GM18868 (cell line): ENCODE measurements around the gene CILP2.
A peak's percentile ranks its signal among the peaks of the same experiment; 100 is the strongest.

Source experiments
- ATAC-seq: cut with Tn5 transposase; IDR thresholded peaks from one replicate; pipeline ENCODE4 v1.9.1; 2021; ENCODE audit warnings: mild to moderate bottlenecking, moderate library complexity; ENCODE audit not compliant: unreplicated experiment

Gene CILP2

DNA sequence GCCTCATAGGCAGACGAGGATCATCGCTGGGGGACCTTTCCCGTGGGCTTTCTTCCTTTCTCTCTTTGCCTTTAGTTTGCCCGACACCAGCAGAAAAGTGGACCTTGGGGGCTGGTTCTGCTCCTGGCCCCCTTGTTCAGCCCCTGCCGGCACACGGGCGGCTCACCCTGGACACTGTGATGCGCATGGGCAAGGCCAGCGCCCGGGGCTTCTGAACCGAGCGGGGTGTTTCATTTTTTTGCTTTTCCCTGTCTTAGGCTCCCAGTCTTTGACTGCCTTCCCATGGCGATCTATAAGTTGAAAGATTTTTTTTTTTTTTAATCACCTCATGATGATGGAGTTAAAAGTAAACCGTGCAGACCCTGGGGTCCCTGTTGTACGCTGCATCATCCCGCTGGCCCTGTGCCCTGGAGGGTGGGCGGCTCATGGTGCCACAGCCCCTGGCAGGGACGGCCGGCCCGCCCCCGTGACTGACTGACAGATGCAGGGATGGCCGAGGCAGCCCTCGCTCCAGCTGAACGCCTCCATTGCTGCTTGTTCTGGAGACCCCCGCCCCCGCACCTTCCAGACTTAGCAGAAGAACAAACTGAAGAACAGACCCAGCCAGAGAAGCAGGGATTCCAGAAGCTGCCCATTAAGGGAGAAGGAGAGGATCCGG, 32.3 kb upstream of the CILP2 start:
- no peak for ATAC-seq

DNA sequence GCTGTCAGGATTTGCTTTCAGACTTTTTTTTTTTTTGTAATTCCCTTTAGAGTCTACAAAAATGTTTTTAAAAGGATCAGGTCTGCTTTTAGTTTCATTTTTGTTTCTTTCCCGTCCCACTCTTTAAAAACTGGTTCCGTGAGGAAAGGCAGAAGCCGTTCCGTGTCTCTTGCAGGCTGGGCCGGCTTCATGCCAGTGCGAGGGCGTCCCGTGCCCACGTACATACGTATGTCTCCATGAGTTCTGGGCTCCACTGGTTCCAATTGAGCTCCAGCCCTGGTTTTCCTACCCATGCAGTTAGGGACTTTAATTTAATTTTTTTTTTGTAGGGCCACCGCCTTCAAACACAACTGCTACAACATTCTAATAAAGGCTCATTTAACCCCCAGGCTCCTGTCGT, 31.5 kb upstream of the CILP2 start:
- no peak for ATAC-seq

DNA sequence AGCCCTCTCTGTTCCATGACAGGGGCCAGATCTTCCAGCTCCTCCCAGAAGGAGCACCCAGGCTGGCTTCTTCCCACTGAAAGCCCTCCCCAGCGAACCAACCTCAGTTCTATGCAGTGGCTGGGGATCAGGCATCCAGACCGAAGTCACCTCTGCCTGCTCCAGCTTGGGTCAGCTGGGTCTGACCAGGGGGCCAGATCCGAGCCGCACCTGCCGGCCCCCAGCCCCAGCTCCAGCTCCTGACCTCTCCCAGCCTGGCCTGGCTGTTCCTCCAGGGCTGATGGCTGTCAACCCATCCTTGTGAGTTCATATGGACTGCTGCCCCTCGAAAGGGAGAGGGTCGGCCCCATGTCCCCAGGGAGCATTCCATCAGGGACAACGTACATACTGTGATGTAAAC, 30.7 kb upstream of the CILP2 start:
- no peak for ATAC-seq

DNA sequence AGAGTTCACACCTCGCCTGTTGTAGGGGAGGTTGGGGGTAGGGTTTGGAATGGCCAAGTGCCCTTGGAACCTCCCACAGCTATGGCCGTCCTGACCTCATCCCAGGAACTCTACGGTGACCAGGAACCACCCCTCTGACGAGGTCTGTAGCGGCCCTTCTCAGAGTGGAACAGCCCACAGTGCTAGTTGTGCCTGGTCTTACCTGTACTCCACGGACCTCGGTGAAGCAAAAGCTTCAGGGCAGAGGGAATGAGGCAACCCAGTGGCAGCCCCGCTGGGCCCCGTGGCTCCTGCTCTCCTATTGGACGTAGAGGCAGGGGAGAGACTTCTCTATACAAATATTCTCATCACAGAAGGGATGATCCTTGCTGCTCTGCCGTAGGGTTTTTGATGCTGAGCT, 29.8 kb upstream of the CILP2 start:
- ATAC-seq: no peak

DNA sequence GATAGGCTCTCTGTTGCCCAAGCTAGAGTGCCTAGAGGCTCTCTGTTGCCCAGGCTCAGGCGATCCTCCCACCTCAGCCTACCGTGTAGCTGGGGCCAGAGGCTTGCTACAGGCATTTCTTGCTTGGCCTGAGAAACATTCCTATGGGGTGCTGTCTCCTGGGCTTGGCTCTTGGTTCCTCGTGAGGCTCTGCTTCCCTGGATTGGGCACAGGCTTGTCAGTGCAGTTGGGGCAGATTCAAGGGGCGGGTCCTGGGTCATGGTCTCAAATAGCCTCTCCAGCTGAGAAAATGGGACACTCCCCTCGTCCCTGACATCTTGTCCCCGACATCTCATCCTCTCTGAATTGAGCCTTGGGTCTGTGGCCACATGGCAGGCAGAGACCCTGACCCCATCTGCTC, 27.6 kb upstream of the CILP2 start:
- ATAC-seq: no peak

DNA sequence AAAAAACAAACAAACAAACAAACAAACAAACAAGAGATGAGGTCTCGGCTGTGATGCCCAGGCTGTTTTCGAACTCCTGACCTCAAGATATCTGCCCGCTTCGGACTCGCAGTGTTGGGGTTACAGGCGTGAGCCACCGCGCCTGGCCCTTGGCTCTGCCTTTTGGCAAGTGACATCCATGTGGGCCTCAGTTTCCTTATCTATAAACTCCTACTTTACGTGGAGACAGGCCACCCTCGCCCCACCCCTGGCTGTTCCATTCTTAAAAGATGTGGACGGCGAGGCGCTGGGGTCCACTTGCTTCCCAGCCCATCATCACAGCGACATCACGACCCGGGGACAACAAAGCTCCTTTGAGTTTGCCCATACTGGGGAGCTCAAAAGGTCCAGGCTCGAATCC, 24.4 kb upstream of the CILP2 start:
- no peak for ATAC-seq

DNA sequence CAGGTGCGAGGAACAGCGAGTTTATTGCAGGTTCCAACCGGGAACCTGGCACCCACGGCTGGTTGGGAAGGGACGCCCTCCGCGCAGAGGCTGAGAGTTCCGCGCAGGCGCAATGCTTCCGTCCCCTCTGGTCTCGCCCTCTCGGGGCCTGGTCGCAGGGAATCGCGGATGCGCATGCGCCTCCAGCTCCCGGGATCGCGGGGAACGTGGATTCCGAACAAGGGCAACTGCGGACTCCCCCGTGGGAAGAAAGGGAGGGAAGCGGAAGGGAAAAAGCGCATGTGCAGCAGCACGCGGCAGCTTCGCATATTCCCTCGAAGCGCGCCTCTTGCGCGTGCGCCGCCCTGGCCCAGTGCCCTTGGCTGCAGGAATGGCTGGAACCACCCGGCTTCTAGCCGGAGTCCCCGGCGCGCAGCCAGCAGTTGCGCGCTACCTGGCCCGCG, 23.8 kb upstream of the CILP2 start:
- no peak for ATAC-seq

DNA sequence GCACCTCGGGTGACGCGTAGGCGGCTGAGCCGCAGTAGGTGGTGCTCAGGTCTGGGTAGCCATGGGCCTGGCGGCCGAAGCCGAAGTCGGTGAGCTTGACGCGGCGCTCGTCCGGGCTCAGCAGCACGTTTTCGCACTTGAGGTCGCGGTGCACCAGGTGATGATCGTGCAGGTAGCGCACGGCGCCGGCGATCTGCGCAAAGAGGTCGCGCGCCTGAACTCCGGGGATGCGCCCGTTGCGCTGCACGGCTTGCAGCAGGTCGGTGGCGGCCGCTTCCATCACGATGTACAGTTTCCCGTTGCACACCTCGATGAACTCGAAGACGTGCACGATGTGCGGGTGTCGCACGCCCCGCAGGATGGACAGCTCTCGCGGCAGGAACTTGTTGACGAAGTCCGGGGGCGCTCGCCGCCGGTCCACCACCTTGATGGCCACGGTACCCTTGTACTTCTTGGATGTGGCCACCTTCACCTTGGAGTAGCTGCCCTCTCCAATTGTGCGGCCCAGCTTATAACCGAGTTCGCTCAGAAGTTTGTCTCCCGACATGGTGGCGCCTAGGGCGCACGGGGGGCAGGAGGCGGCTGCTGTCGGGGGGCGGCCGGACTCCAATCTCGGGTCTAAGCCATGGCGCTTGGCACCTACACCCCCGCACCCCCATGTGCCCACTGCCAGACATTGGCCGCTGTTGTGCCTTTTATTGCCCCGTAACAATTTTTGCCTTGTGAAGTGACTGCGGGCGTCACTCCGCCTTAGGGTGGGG, 23.0 kb upstream of the CILP2 start, which contains the start of gene TSSK6:
Gene TSSK6, minus strand, starts transcription at position 668 of the 761 bp plus-strand sequence. Its CDS starts 121 bp downstream, at position 547.
- ATAC-seq: no peak

DNA sequence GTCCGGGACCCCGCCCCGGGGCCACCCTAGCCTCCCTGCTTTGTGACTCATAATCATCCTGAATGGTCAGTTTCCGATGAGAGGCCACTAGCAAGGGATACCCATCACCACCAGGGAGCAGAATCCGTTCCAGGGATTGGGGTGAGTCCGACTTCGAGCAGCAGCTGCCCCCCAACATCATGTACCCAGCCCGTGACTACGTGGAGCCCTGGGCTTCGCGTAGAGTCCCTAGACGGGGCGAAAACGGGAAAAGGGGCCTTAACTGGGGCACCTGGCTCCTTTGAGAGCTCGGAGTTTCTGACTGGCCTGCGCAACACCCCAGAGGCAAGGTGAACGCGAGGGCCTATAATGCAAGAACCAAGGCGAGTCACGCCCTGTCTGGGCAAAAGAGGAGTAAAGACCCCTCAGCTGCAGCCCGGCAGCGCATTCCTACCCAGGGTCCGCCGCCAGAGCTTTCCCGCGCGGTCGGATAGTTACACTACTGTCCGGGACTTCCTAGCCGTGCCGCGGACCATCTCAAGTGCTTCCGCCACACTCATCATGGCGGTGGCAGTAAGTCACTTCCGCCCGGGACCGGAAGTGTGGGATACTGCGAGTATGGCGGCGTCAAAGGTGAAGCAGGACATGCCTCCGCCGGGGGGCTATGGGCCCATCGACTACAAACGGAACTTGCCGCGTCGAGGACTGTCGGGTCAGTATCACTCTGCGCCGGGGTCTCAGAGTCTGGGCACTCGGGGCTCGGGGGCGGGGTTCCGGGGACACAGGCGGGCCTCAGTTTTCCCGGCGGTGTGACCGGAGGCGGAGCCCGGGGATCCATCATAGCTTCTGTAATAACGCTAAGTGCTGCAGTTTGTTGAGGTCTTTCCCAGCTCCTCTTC, 22.2 kb upstream of the CILP2 start, which contains the start of gene NDUFA13:
Gene NDUFA13, plus strand, starts transcription at position 584 of the 878 bp plus-strand sequence. Its CDS starts 14 bp downstream, at position 598.
- peak; percentile 93 for ATAC-seq

DNA sequence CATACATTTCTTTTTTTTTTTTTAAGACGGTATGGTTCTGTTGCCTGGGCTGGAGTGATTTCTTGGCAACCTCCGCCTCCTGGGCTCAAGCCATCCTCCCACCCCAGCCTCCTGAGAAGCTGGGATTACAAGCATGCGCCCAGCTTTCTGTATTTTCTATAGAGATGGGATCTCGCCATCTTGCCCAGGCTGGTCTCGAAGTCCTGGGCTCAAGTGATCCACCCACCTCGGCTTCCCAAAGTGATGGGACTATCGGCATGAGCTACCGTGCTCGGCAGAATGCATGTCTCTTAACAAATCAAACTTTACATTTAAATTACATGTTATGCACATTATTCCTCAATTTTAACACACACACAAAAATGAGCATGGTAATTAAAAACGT, 20.8 kb upstream of the CILP2 start:
- no peak for ATAC-seq

DNA sequence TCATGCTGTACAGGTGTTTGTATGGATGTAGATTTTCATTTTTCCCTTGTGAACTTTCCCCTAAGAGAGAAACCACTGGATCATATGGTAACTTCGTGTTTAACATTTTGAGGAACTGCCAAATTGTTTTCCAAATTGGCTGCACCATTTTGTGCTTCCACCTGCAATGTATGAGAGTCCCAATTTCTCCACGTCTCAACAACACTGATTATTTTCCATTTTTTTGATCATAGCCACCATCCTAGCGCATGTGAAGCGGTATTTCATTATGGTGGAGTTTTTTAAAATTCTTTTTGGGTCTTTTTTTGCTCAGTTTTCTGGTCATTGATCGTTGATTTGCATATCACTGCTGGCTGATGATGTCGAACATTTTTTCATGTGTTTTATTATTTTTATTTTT, 17.1 kb upstream of the CILP2 start:
- no peak for ATAC-seq

DNA sequence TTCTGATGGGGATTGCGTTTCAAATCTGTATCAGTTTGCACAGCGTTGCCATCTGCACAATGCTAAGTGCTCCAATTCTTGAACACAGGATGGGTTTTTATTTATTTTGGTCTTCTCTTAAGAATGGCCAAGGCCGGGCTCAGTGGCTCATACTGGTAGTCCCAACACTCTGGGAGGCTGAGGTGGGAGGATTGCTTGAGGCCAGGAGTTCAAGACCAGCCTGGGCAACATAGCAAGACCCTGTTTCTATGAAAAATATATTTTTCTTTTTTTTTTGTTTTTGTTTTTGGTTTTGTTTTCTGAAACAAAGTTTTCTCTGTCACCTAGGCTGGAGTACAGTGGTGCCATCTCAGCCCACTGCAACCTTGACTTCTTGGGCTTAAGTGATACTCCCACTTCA, 14.9 kb upstream of the CILP2 start:
- ATAC-seq: no peak

DNA sequence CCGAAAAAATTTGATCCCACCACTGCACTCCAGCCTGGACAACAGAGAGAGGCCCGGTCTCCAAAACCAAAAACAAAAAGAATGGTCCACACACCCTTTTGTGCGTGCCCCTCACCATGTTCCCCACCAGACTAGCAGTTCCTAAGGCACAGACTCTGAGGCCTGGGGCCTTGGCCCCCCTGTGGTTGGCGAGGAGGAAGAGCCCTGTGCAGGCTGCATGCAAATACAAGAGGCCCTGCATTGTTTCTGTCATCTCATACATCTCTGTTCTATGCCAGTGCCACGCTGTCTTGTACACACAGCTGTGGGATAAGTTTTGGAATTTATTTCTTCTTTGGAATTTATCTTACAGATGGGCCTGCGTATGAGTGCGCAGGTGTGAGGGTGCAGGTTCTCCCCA, 14.0 kb upstream of the CILP2 start:
- no peak for ATAC-seq

DNA sequence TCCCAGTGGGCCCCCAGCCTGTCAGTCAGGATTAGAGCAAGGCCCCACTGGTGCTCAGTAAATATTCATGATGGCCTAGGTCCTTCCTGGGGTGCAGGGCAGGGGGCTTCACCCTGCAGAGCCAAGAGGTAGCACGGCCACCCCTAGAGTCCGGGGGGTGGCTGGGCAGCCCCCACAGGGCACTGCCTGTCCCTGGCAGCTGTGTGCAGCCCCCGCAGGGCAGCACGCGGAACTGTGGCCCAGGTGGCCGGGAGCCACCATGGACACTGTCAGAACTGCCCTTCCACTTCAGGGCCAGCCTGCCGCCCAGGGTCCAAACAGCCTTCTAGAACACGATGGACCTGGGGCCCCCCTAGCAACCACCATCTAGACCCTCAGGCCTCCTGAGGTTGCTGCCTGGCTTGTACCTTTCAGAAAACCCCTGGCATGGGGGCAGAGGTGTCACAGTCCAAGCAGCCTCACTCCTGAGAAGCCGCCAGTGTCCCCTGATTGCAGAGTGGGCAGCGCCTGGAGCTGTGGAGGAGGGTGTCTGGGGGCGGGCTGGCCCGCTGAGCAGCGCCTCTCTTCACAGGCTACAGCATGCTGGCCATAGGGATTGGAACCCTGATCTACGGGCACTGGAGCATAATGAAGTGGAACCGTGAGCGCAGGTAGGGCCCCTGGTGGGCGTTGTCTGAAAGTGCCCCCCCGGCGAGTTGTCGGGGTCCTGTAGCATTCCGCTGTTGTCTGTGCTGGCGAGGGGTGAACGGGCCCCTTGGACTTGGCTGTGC, 12.3 kb upstream of the CILP2 start:
- no peak for ATAC-seq

DNA sequence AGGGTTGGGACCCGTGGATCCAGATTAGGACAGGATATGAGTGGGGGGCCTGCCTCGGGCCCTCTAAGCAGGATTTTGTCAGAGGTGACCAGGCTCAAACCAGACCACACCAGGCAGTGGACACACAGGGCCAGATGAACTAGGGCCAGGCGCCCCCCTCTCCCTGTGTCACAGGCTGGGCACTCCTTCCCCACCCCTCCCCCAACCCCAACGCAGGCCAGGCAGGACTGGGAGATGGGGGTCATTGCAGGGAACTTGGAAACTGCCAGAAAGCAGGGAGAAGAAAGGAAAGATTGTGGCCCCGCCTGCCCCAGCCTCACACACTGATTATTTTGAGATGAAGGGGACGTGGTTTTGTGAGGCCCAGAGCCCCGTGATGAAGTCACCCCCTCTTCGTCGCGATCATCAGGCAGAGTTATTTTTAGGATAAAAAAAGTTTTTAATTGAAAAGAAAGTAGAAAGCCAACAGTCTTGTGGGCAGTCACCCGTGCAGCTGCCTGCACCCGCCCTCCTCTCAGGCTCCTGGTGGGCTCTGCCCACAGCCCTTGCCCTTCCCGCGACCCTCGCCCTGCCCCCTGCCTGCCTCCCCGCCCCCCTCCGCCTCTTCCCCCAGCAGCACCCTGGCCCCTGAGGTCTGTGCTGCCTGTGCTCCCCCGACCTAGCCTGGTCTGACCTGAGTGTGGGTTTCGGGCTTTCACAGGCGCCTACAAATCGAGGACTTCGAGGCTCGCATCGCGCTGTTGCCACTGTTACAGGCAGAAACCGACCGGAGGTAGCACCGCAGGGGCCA, 11.3 kb upstream of the CILP2 start:
- no peak for ATAC-seq

DNA sequence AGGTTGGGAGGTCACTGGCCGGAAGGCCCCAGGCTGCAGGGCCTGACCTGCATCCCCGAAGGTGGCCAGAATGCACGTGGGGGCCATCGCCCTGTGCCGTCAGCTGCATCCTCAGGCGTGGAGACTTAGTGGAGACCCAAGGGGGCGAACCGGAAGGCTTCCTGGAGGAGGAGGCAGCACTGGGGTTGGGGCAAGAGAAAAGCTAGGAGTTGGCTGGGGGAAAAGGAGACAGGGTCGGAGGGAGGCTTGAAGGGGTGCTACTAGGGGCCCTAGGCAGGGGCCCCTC, 10.8 kb upstream of the CILP2 start:
- ATAC-seq: no peak

DNA sequence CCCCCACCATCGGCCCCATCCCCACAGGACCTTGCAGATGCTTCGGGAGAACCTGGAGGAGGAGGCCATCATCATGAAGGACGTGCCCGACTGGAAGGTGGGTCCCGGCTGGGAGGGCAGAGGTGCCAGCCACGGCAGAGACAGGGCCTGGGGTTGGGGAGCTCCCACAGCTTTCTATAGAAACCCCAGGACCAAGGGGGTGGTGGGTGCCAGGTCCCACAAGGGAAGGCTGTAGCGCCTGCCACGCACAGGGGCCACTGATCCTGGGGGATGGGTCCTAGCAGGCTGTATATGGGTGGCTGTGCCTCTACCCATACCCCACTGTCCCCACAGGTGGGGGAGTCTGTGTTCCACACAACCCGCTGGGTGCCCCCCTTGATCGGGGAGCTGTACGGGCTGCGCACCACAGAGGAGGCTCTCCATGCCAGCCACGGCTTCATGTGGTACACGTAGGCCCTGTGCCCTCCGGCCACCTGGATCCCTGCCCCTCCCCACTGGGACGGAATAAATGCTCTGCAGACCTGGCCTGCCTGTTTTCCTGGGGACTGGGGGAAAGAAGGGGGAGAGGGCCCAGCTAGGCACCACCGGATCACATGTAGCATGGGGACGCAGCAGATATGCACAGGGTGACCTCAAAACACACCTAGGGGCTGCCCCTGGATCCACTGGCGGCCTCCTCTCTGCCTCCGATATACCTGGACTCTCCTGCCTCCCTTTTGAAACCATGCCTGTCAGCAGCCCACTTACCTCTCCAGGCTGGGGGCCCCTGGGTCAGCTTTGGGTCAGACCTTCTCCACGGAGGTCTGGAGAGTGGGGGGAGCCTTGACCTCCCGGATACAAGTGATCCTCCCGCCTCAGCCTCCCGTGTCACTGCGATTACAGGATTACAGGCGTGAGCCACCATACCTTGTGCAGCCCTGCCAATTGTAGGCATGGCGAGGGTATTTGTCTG, 10.1 kb upstream of the CILP2 start:
- no peak for ATAC-seq

DNA sequence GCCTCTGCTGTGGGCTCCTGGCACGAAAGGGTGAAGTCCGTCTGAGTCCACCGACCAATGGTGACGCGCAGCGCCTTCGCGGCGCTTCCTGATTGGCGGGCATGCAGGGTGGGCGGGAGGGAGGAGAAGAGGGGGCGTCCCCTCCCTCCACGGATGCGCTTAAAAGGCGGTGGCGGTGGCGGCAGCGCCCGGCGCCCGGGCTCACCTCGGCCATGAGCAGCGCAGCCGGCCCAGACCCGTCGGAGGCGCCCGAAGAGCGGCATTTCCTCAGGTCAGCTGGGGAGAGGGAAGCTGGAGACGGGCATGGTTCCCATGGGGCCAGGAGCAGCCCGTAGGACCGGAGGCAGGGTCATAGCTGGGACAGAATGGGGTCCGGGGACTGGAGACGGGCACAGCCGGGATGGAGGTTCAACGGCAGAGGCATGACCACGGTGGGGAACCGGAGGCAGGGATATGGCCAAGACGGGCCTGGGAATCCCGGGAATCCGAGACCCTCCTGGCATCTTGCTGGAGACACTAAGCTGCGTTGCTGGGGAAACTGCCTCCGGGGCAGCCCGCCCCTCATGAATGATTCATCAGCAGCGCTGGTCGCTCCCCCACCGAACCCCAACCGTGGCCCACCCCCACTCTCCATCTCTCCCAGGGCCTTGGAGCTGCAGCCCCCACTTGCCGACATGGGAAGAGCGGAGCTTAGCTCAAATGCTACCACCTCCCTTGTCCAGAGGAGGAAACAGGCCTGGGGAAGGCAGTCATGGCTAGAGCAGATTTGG, 9.2 kb upstream of the CILP2 start, which contains the start of gene YJEFN3:
Gene YJEFN3, plus strand, starts transcription at position 191 of the 770 bp plus-strand sequence. Its CDS starts 22 bp downstream, at position 213.
- ATAC-seq: no peak
